Astrocyte (in vitro differentiated cells and primary cell): Measurements from ENCODE around the gene PAK6. TPM values are rescaled to one million over a fixed set of nuclear protein-coding genes. Genes with fewer than 3 reads are reported as not detected.

Source experiments
- DNase-seq: peaks from one replicate; pipeline ENCODE4 v3.0.0-alpha.2; 2010; ENCODE audit warnings: low read depth
- FAIRE-seq: peaks from 2 replicates; lab custom pipeline; 2011; peaks lifted over from hg19 to GRCh38; lab: Jason Lieb, UNC
- H2AFZ ChIP-seq: 2 replicates; pipeline ENCODE4 v1.6.0; 2012; ENCODE audit warnings: low read depth, low read length, inconsistent platforms
- H3K27ac ChIP-seq: 2 replicates; pipeline ENCODE4 v1.5.1; 2011; ENCODE audit warnings: low read depth, low read length, inconsistent platforms
- H3K27me3 ChIP-seq: 2 replicates; pipeline ENCODE4 v1.6.0; 2011; ENCODE audit warnings: low read length, inconsistent platforms; ENCODE audit not compliant: insufficient read depth
- H3K36me3 ChIP-seq: 2 replicates; pipeline ENCODE4 v1.5.1; 2011; ENCODE audit warnings: low read length, inconsistent platforms; ENCODE audit not compliant: insufficient read depth
- H3K4me1 ChIP-seq: 2 replicates; pipeline ENCODE4 v1.5.1; 2011; ENCODE audit warnings: low read length, inconsistent platforms; ENCODE audit not compliant: insufficient read depth
- H3K4me2 ChIP-seq: 2 replicates; pipeline ENCODE4 v1.6.0; 2012; ENCODE audit warnings: low read length, inconsistent platforms
- H3K4me3 ChIP-seq: 2 replicates; pipeline ENCODE4 v1.5.1; 2011; ENCODE audit warnings: low read depth, mild to moderate bottlenecking, low read length, inconsistent platforms; ENCODE audit not compliant: insufficient read depth
- H3K79me2 ChIP-seq: 2 replicates; pipeline ENCODE4 v1.6.0; 2012; ENCODE audit warnings: mild to moderate bottlenecking, low read length, inconsistent platforms; ENCODE audit not compliant: insufficient read depth
- H3K9ac ChIP-seq: 2 replicates; pipeline ENCODE4 v1.6.0; 2012; ENCODE audit warnings: mild to moderate bottlenecking, low read length, inconsistent platforms
- H3K9me3 ChIP-seq: 2 replicates; pipeline ENCODE4 v1.5.1; 2012; ENCODE audit warnings: low read depth, mild to moderate bottlenecking, low read length, inconsistent platforms; ENCODE audit not compliant: insufficient read depth
- H4K20me1 ChIP-seq: 2 replicates; pipeline ENCODE4 v1.6.0; 2012; ENCODE audit warnings: low read length, inconsistent platforms; ENCODE audit not compliant: insufficient read depth
- H3K27ac Mint-ChIP-seq: one replicate; pipeline ENCODE4 v1.8.0; 2021; ENCODE audit warnings: mild to moderate bottlenecking, mixed read lengths; ENCODE audit not compliant: unreplicated experiment
- H3K27me3 Mint-ChIP-seq: one replicate; pipeline ENCODE4 v1.8.0; 2021; ENCODE audit warnings: low read depth, mixed read lengths; ENCODE audit not compliant: unreplicated experiment
- H3K36me3 Mint-ChIP-seq: one replicate; pipeline ENCODE4 v1.8.0; 2021; ENCODE audit warnings: low read depth, mixed read lengths; ENCODE audit not compliant: unreplicated experiment
- H3K4me1 Mint-ChIP-seq: one replicate; pipeline ENCODE4 v1.8.0; 2021; ENCODE audit warnings: low read depth, mixed read lengths; ENCODE audit not compliant: unreplicated experiment
- H3K4me3 Mint-ChIP-seq: one replicate; pipeline ENCODE4 v1.8.0; 2021; ENCODE audit warnings: mild to moderate bottlenecking, moderate library complexity, mixed read lengths; ENCODE audit not compliant: unreplicated experiment
- H3K9me3 Mint-ChIP-seq: one replicate; pipeline ENCODE4 v1.8.0; 2021; ENCODE audit warnings: mild to moderate bottlenecking, mixed read lengths; ENCODE audit not compliant: unreplicated experiment
- EZH2 ChIP-seq: IDR thresholded peaks from 2 replicates; pipeline ENCODE4 v1.6.1; 2012; ENCODE audit warnings: mild to moderate bottlenecking, low read length, inconsistent platforms; ENCODE audit not compliant: insufficient read depth
- total RNA-seq: library from RNA; stranded (reverse); gene quantifications from 2 replicates; pipeline ENCODE4 v1.2.1, GENCODE V29; 2021
- TF ChIP-seq, protein P1 (sequence below): IDR thresholded peaks from 2 replicates; pipeline ENCODE4 v1.5.1; 2011; ENCODE audit warnings: low read depth, mild to moderate bottlenecking, inconsistent platforms, low read length, moderate library complexity; ENCODE audit not compliant: insufficient read depth

The PAK6 gene
- total RNA-seq, 1 donor from 2014 or later: 1.1 TPM

DNA sequence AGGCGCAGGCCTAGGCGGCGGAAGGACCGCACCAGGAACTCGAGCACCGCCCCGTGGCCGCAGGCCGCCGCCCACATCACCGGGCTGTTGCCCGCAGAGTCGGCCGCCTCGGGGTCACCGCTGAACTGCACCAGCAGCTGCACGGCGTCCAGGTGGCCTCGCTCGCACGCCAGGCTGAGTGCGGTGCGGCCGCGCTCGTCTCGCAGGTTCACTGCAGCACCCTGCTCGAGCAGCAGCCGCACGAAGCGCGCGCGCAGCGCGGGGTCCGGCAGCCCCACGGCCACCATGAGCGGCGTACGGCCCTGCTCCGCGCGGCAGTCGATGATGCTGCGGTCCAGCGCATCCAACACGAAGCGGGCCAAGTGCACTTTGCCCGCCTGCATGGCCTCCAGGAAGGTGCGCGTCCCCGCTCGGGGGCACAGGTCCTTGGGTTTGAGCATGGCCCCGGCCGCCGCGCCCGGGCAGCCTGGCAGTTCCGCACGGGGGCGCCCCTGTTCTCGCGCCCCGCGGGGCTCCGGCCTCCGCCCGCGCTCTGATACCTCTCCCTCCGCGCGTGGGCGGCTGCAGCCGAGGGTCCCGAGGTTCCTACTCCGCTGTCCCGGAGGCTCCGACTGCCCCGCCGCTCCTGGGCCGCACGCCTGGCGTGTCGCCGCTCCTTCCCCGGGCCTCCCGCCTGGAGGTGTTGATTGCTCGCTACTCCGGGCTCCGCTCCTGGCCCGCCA, 43.4 kb downstream of the PAK6 start:
- Mint-ChIP-seq H3K36me3 (no peaks in the 10 kb centered on the region), H3K27ac (no peak overlapping the region), H3K9me3 (no peaks in the 10 kb centered on the region), H3K4me3 (no peak overlapping the region), H3K4me1 (peaks cover 18% of the 10 kb centered on the region), H3K27me3 (peaks cover 44% of the 10 kb centered on the region)
- Histone ChIP-seq H3K27ac (no peak overlapping the region), H3K9me3 (no peaks in the 10 kb centered on the region), H2AFZ (peak overlapping the region; percentile 75), H4K20me1 (no peaks in the 10 kb centered on the region), H3K9ac (no peak overlapping the region), H3K4me1 (peaks cover 24% of the 10 kb centered on the region), H3K4me3 (peak overlapping the region; percentile 46), H3K4me2 (peak overlapping the region; percentile 83), H3K27me3 (peaks cover 50% of the 10 kb centered on the region), H3K79me2 (no peaks in the 10 kb centered on the region), H3K36me3 (no peaks in the 10 kb centered on the region)
- TF ChIP-seq, protein P1, sequence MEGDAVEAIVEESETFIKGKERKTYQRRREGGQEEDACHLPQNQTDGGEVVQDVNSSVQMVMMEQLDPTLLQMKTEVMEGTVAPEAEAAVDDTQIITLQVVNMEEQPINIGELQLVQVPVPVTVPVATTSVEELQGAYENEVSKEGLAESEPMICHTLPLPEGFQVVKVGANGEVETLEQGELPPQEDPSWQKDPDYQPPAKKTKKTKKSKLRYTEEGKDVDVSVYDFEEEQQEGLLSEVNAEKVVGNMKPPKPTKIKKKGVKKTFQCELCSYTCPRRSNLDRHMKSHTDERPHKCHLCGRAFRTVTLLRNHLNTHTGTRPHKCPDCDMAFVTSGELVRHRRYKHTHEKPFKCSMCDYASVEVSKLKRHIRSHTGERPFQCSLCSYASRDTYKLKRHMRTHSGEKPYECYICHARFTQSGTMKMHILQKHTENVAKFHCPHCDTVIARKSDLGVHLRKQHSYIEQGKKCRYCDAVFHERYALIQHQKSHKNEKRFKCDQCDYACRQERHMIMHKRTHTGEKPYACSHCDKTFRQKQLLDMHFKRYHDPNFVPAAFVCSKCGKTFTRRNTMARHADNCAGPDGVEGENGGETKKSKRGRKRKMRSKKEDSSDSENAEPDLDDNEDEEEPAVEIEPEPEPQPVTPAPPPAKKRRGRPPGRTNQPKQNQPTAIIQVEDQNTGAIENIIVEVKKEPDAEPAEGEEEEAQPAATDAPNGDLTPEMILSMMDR: no peak
- peak; percentile 92 for TF ChIP-seq EZH2
- DNase-seq: no peak
- FAIRE-seq: no peak

DNA sequence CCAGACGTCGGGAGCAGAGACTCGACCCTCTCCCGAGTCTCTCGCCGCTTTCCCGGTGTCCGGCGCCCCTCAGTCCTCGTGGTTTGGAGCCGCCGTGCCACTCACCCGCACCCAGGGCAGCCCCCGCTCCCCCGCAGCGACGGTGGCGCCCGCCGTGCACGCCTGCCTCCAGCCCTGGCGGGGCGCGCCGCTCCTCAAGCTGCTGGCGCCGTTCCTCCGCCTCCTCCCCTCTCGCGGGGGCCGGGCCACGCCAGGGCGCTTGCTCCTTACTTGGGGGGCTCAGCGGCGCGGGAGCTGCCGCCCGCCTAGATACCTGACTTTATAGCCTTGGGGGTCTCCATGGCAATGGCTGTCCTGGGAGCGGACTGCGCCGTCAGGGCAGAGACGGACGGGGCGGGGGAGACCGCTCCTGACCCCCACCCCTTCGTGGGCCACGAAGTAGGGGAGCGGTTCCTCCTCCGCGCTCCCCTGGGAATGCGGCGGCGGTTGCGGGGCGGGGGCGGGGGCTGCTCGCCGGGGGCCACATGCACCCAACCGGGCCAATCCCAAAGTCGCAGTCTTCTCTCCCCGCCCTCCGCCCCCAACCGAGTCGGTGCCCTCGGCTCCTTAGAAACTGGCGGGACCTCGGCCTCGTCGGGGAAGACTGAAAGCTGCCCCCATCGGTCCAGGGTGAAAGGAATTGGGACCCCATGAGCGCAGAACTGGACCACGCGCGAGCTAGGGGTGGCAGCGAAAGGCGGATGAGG, 44.2 kb downstream of the PAK6 start, which contains the start of gene ANKRD63:
TSS of gene ANKRD63 (minus strand) at position 196 of the 746 bp plus-strand sequence. CDS start 478 bp downstream, outside the sequence.
- Mint-ChIP-seq H3K27ac (no peak within 1 kb of the TSS), H3K27me3 (peaks cover 41% of the 10 kb centered on the region), H3K4me3 (no peak within 1 kb of the TSS), H3K9me3 (no peaks in the 10 kb centered on the region), H3K36me3 (no peaks in the 10 kb centered on the region), H3K4me1 (peaks cover 18% of the 10 kb centered on the region)
- Histone ChIP-seq H4K20me1 (no peaks in the 10 kb centered on the region), H3K4me2 (peak within 1 kb of the TSS; percentile 83), H2AFZ (peak within 1 kb of the TSS; percentile 75), H3K9me3 (no peaks in the 10 kb centered on the region), H3K27ac (no peak within 1 kb of the TSS), H3K36me3 (no peaks in the 10 kb centered on the region), H3K27me3 (peaks cover 50% of the 10 kb centered on the region), H3K9ac (no peak within 1 kb of the TSS), H3K4me1 (peaks cover 24% of the 10 kb centered on the region), H3K79me2 (no peaks in the 10 kb centered on the region), H3K4me3 (peak within 1 kb of the TSS; percentile 46)
- FAIRE-seq: no peak
- TF ChIP-seq, protein P1: no peak
- peak; percentile 72 for TF ChIP-seq EZH2
- DNase-seq: no peak
